HepG2 (cell line): Measurements from ENCODE around the gene MYO5A. TPM values are rescaled to one million over a fixed set of nuclear protein-coding genes. Genes with fewer than 3 reads are reported as not detected.
A peak's percentile ranks its signal among the peaks of the same experiment; 100 is the strongest.

ENCODE experiments used
- ATF1 ChIP-seq: IDR thresholded peaks from 2 replicates; pipeline ENCODE4 v1.6.1; 2016; ENCODE audit warnings: mild to moderate bottlenecking, control low read depth
- EED ChIP-seq: sonication (generic); formaldehyde crosslinking; IDR thresholded peaks from 2 replicates; pipeline ENCODE4 v1.5.0; 2020; ENCODE audit warnings: mild to moderate bottlenecking, missing genetic modification reagents
- FOXA1 ChIP-seq, 2 experiments: fragments of 450-650 bp in 1 of 2; sonication (generic) in 1 of 2; formaldehyde crosslinking in 1 of 2; IDR thresholded peaks; 2 replicates each; pipeline versions ENCODE4 v1.4.0 to v1.6.1; 2016 to 2020; ENCODE audit warnings: missing genetic modification reagents in 1 of 2
- KAT7 ChIP-seq: IDR thresholded peaks from 2 replicates; pipeline ENCODE4 v1.6.1; 2018; ENCODE audit warnings: borderline replicate concordance, missing compliant biosample characterization
- KDM5A ChIP-seq: fragments of 200-600 bp; sonication (generic); IDR thresholded peaks from 2 replicates; pipeline ENCODE4 v1.7.0; 2018; ENCODE audit warnings: antibody characterized with exemption, mild to moderate bottlenecking, low read length, borderline replicate concordance
- MAFG ChIP-seq: sonication (generic); formaldehyde crosslinking; IDR thresholded peaks from 2 replicates; pipeline ENCODE4 v1.5.1; 2020; ENCODE audit warnings: mild to moderate bottlenecking, missing genetic modification reagents
- MTA3 ChIP-seq: sonication (generic); formaldehyde crosslinking; IDR thresholded peaks from 2 replicates; pipeline ENCODE4 v1.4.0; 2020; ENCODE audit warnings: missing genetic modification reagents
- NFE2L2 ChIP-seq: fragments of 150-350 bp; IDR thresholded peaks from 2 replicates; pipeline ENCODE4 v1.6.1; 2014; ENCODE audit warnings: low read length
- PBX3 ChIP-seq: sonication (generic); formaldehyde crosslinking; IDR thresholded peaks from 2 replicates; pipeline ENCODE4 v1.8.1; 2023; ENCODE audit warnings: missing genetic modification reagents, inconsistent platforms, borderline replicate concordance
- PCBP2 ChIP-seq: fragments of 200-400 bp; formaldehyde crosslinking; optimal IDR thresholded peaks from 2 replicates; pipeline ENCODE3; 2018; ENCODE audit warnings: low read length, low read depth; ENCODE audit not compliant: poor library complexity, severe bottlenecking
- RNF2 ChIP-seq: fragments of 450-650 bp; conservative IDR thresholded peaks from 2 replicates; pipeline ENCODE4 v1.6.1; 2016; ENCODE audit warnings: low read depth
- SOX5 ChIP-seq: IDR thresholded peaks from 2 replicates; pipeline ENCODE4 v1.6.1; 2016; ENCODE audit warnings: borderline replicate concordance
- SP4 ChIP-seq: sonication (generic); formaldehyde crosslinking; IDR thresholded peaks from 2 replicates; pipeline ENCODE4 v1.8.1; 2023; ENCODE audit warnings: mild to moderate bottlenecking, missing genetic modification reagents
- TEAD2 ChIP-seq: sonication (generic); formaldehyde crosslinking; IDR thresholded peaks from 2 replicates; pipeline ENCODE4 v1.9.0; 2021; ENCODE audit warnings: missing genetic modification reagents
- TFDP1 ChIP-seq: IDR thresholded peaks from 2 replicates; pipeline ENCODE4 v1.6.1; 2016; ENCODE audit warnings: missing compliant biosample characterization, missing genetic modification reagents, borderline replicate concordance
- TOE1 ChIP-seq: sonication (generic); formaldehyde crosslinking; IDR thresholded peaks from 2 replicates; pipeline ENCODE4 v1.4.0; 2020; ENCODE audit warnings: mild to moderate bottlenecking, missing genetic modification reagents
- TOPORS ChIP-seq: sonication (generic); formaldehyde crosslinking; IDR thresholded peaks from 2 replicates; pipeline ENCODE4 v1.8.0; 2023; ENCODE audit warnings: mild to moderate bottlenecking, missing genetic modification reagents
- ZBTB1 ChIP-seq: sonication (generic); formaldehyde crosslinking; IDR thresholded peaks from 2 replicates; pipeline ENCODE4 v1.4.0; 2020; ENCODE audit warnings: missing genetic modification reagents, borderline replicate concordance
- ZNF235 ChIP-seq: sonication (generic); formaldehyde crosslinking; IDR thresholded peaks from 2 replicates; pipeline ENCODE4 v1.8.1; 2023; ENCODE audit warnings: mild to moderate bottlenecking, missing genetic modification reagents, borderline replicate concordance
- ZNF3 ChIP-seq: IDR thresholded peaks from 2 replicates; pipeline ENCODE4 v1.7.0; 2017; ENCODE audit warnings: inconsistent platforms
- ZNF333 ChIP-seq: sonication (generic); formaldehyde crosslinking; IDR thresholded peaks from 2 replicates; pipeline ENCODE4 v1.4.0; 2020; ENCODE audit warnings: mild to moderate bottlenecking, missing genetic modification reagents, borderline replicate concordance
- ZNF446 ChIP-seq: sonication (generic); formaldehyde crosslinking; IDR thresholded peaks from 2 replicates; pipeline ENCODE4 v1.5.0; 2020; ENCODE audit warnings: mild to moderate bottlenecking, missing genetic modification reagents
- ZNF496 ChIP-seq: sonication (generic); formaldehyde crosslinking; IDR thresholded peaks from 2 replicates; pipeline ENCODE4 v1.8.1; 2023; ENCODE audit warnings: mild to moderate bottlenecking, moderate library complexity, missing genetic modification reagents; ENCODE audit not compliant: insufficient replicate concordance
- ZNF552 ChIP-seq: sonication (generic); formaldehyde crosslinking; IDR thresholded peaks from 2 replicates; pipeline ENCODE4 v1.9.0; 2022; ENCODE audit warnings: missing genetic modification reagents, mild to moderate bottlenecking, borderline replicate concordance
- ZNF557 ChIP-seq: sonication (generic); formaldehyde crosslinking; IDR thresholded peaks from 2 replicates; pipeline ENCODE4 v1.4.0; 2020; ENCODE audit warnings: missing genetic modification reagents
- ZNF841 ChIP-seq: sonication (generic); formaldehyde crosslinking; IDR thresholded peaks from 2 replicates; pipeline ENCODE4 v1.8.1; 2023; ENCODE audit warnings: missing genetic modification reagents, borderline replicate concordance
- polyA plus RNA-seq, 8 experiments: library from polyadenylated mRNA; depleted of rRNA in 3 of 8; stranded (reverse) in 7 of 8; unstranded in 1 of 8; fragments of >200 nt; fragmentation: Illumina TruSeq in 4 of 8; extraction: Trizol in 4 of 8; gene quantifications; 2 replicates each; pipeline versions ENCODE4 v1.2.1 to v1.2.3, GENCODE V29; 2011 to 2016; ENCODE audit warnings: low read depth in 4 of 8, missing spikeins in 1 of 8, mixed read lengths in 1 of 8; ENCODE audit not compliant: insufficient read depth in 1 of 8
- total RNA-seq, 5 experiments: library from RNA; depleted of rRNA; stranded (reverse); fragments of >200 nt; fragmentation: Illumina TruSeq; extraction: Trizol; gene quantifications; 2 replicates each; pipeline ENCODE4 v1.2.3, GENCODE V29; 2016; ENCODE audit warnings: low read depth in 1 of 5

Gene MYO5A
- total and polyA plus RNA-seq, 2 of the 13 experiments (the other 11 are each of a cell fraction or from before 2014, with no cell fraction given) = 2.8 to 4.8 TPM

DNA sequence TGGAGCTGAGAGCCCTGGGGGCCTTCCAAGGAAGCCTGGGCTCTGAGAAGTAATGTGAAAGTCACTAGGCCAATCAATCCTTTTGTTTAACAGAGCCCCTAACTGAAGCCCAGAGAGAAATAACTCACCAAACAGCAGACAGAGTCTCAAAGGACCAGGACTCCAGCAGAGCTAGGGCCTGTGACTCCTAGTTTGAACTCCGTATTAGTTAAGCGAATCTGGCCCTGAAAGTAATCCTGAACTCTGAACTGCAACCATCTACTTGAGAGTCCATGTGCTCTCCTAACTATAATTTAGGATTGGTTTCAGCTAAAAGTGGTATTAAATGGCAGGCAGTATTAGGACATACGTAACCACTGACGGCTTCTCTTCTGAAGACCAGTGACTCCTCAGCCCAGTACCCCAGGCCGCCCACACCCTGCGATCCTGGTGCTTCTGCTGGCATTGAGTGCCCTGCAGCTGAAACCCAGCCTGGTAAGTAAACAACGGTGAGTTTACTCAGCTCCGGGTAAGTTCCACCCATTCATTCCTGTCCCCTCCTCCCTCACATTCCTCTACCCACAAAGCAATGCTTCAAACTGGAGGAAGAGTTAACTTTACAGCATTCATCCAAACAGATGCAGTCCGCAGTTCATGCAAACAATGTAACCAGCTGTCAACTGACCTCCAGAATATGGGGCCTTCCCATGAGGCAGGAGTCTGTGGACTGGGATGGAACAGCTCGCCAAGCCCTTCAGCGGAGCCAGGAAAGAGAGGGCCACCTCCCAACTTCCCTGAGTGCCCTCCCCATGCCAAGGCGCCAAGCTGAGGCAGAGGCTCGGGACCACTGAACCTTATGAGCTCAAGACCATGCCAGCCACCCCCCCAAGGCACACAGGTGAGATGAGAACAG is 240.4 kb downstream of the MYO5A start (continued):
- peak; percentile 27; the same call in 1 of the 2 replicates for TF ChIP-seq ZNF3 (CRISPR knock-in tag)
- no peak for TF ChIP-seq PBX3
- peak; percentile 48; the same call in 1 of the 2 replicates for TF ChIP-seq ZNF235 (CRISPR knock-in tag)
- no peak for TF ChIP-seq ZNF446 (CRISPR knock-in tag)
- peak; percentile 92 for TF ChIP-seq SOX5
- peak; percentile 70; the same call in 1 of the 2 replicates for TF ChIP-seq TOE1 (CRISPR knock-in tag)
- no peak for TF ChIP-seq ATF1 (CRISPR knock-in tag)
- TF ChIP-seq FOXA1 (IDR thresholded peaks at IDR 0.05) = peak; percentile 97
- TF ChIP-seq FOXA1 (CRISPR knock-in tag; IDR thresholded peaks at IDR 0.05) = peak; percentile 100
- peak; percentile 57; the same call in 1 of the 2 replicates for TF ChIP-seq KDM5A
- TF ChIP-seq ZNF496 (CRISPR knock-in tag) = no peak
- TF ChIP-seq RNF2 = 0 out of 2 replicates have a peak, but pooled peaks have one; percentile 50
- TF ChIP-seq TFDP1 (CRISPR knock-in tag) = peak; percentile 59; the same call in 1 of the 2 replicates
- peak; percentile 82; the same call in 1 of the 2 replicates for TF ChIP-seq TOPORS (CRISPR knock-in tag)
- no peak for TF ChIP-seq TEAD2 (CRISPR knock-in tag)
- no peak for TF ChIP-seq MTA3 (CRISPR knock-in tag)
- peak; percentile 89 for TF ChIP-seq KAT7 (CRISPR knock-in tag)
- TF ChIP-seq ZNF841 (CRISPR knock-in tag) = no peak
- no peak; the same call in 1 of the 2 replicates for TF ChIP-seq NFE2L2
- no peak for TF ChIP-seq EED (CRISPR knock-in tag)
- no peak; the same call in 1 of the 2 replicates for TF ChIP-seq ZNF333 (CRISPR knock-in tag)
- 0 out of 2 replicates have a peak, but pooled peaks have one; percentile 86 for TF ChIP-seq ZNF557 (CRISPR knock-in tag)
- no peak for TF ChIP-seq PCBP2
- TF ChIP-seq ZBTB1 = no peak
- no peak for TF ChIP-seq ZNF552 (CRISPR knock-in tag)
- peak; percentile 52; the same call in 1 of the 2 replicates for TF ChIP-seq SP4 (CRISPR knock-in tag)
- no peak for TF ChIP-seq MAFG (CRISPR knock-in tag)
